AG09309 (cell line): ENCODE results near the gene SDR39U1.

Source experiments
- DNase-seq: peaks from one replicate; pipeline ENCODE4 v3.0.0-alpha.2; 2010; ENCODE audit warnings: low read depth
- H3K4me3 ChIP-seq: 2 replicates; pipeline ENCODE4 v1.5.1; 2011; ENCODE audit warnings: mild to moderate bottlenecking, low read depth, low read length, moderate library complexity; ENCODE audit not compliant: control insufficient read depth
- CTCF ChIP-seq: IDR thresholded peaks from 2 replicates; pipeline ENCODE4 v1.5.1; 2011; ENCODE audit warnings: mild to moderate bottlenecking, low read depth, low read length, inconsistent platforms; ENCODE audit not compliant: insufficient read depth, control insufficient read depth; ENCODE audit errors: missing control alignments

The SDR39U1 gene

GRCh38 chr14:24440606-24441399, 1.8 kb downstream of the SDR39U1 start:
- TF ChIP-seq CTCF, result no peak
- no peak for DNase-seq
- no peak overlapping the region for H3K4me3 ChIP-seq

- H3K4me3 ChIP-seq, result no peak overlapping the region
- DNase-seq, result no peak
- TF ChIP-seq CTCF, result no peak
These were observed 2.6 kb downstream of the SDR39U1 start for GRCh38 chr14:24439830-24440605.

- no peak for DNase-seq
- H3K4me3 ChIP-seq, result no peak overlapping the region
- no peak for TF ChIP-seq CTCF
These were observed 3.3 kb downstream of the SDR39U1 start for GRCh38 chr14:24439257-24439656.

GRCh38 chr14:24438223-24439097, 4.1 kb downstream of the SDR39U1 start:
- no peak for DNase-seq
- no peak overlapping the region for H3K4me3 ChIP-seq
- TF ChIP-seq CTCF, result no peak

GRCh38 chr14:24437736-24438067, 4.9 kb downstream of the SDR39U1 start:
- no peak for DNase-seq
- H3K4me3 ChIP-seq, result no peak overlapping the region
- TF ChIP-seq CTCF, result no peak

GRCh38 chr14:24437020-24437735, 5.4 kb downstream of the SDR39U1 start:
- no peak overlapping the region for H3K4me3 ChIP-seq
- DNase-seq, result no peak
- TF ChIP-seq CTCF, result no peak
